VCaP (cell line): Measurements from ENCODE around the gene NFIA.

Source experiments
- H3K27ac ChIP-seq: fragments of 450-650 bp; 2 replicates; pipeline ENCODE4 v1.5.1; 2017
- CTCF ChIP-seq: fragments of 450-650 bp; conservative IDR thresholded peaks from 2 replicates; pipeline ENCODE4 v1.5.1; 2017; ENCODE audit warnings: mild to moderate bottlenecking, moderate library complexity

The NFIA gene

GRCh38 chr1:61227857-61228550, 145.6 kb downstream of the NFIA start:
- H3K27ac ChIP-seq = no peak overlapping the region
- no peak for TF ChIP-seq CTCF

- no peak overlapping the region for H3K27ac ChIP-seq
- no peak for TF ChIP-seq CTCF
Measured at GRCh38 chr1:61230523-61230922, 148.2 kb downstream of the NFIA start.

GRCh38 chr1:61231795-61232194, 149.4 kb downstream of the NFIA start:
- H3K27ac ChIP-seq = no peak overlapping the region
- TF ChIP-seq CTCF = no peak

GRCh38 chr1:61233121-61233660, 150.8 kb downstream of the NFIA start:
- no peak overlapping the region for H3K27ac ChIP-seq
- TF ChIP-seq CTCF = no peak

- TF ChIP-seq CTCF = no peak
- H3K27ac ChIP-seq = no peak overlapping the region
Measured at GRCh38 chr1:61234587-61234919, 152.2 kb downstream of the NFIA start.

GRCh38 chr1:61237147-61237546, 154.8 kb downstream of the NFIA start:
- no peak for TF ChIP-seq CTCF
- no peak overlapping the region for H3K27ac ChIP-seq

- no peak for TF ChIP-seq CTCF
- H3K27ac ChIP-seq = no peak overlapping the region
Measured at GRCh38 chr1:61237659-61238358, 155.4 kb downstream of the NFIA start.
